ENCODE measurements around the gene GDPD3. TPM values are rescaled to one million over a fixed set of nuclear protein-coding genes. Genes with fewer than 3 reads are reported as not detected.

The GDPD3 gene
- total RNA-seq, 2 experiments from 2014 or later: 9.1 to 10.3 TPM

DNA sequence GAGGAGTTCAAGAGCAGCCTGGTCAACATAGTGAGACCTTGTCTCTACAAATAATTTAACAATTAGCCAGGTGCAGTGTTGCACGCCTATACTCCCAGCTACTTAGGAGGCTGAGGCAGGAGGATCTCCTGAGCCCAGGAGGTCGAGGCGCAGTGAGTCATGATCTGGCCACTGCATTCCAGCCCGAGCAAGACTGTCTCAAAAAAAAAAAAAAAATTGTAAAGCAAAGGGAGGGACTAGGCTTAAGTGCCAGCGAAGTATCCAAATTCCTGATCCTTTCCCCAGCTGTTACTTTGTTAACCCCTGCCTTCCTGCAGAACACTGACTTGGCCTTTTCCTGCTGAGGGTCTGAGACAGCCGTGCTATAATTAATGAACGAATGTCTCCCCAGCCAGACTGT lies 2.7 kb downstream of the GDPD3 start:
- H3K4me1 Mint-ChIP-seq (ENCODE audit: low read depth): peaks cover 14% of the 10 kb centered on the region
- DNase-seq: no peak
- no peak overlapping the region for H3K27ac Mint-ChIP-seq
- no peaks in the 10 kb centered on the region for H3K9me3 Mint-ChIP-seq
- no peak overlapping the region for H3K4me3 Mint-ChIP-seq
- H3K27me3 Mint-ChIP-seq (ENCODE audit: low read depth): no peaks in the 10 kb centered on the region
- peaks cover 3% of the 10 kb centered on the region for H3K36me3 Mint-ChIP-seq (ENCODE audit: low read depth)
- CTCF ChIA-PET: interaction anchor here (1.4 to 3.6 kb wide), 2 partner anchors 14 to 19 kb away, joined by 5 to 19 read pairs; partner anchors contain the start of gene TBX6
- intact Hi-C loops (cut with micrococcal nuclease): no loop called here

GRCh38 chr16:30108059-30108850 lies 5.1 kb downstream of the GDPD3 start:
- H3K27ac Mint-ChIP-seq: no peak overlapping the region
- no peak overlapping the region for H3K4me3 Mint-ChIP-seq
- CTCF ChIA-PET: interaction anchor here (1.1 kb wide), 1 partner anchor 12 kb away, joined by 4 read pairs; the partner anchor contains the start of gene YPEL3
- H3K9me3 Mint-ChIP-seq: no peaks in the 10 kb centered on the region
- intact Hi-C loops (cut with micrococcal nuclease): no loop called here
- DNase-seq: no peak
- peaks cover 5% of the 10 kb centered on the region for H3K36me3 Mint-ChIP-seq (ENCODE audit: low read depth)
- H3K27me3 Mint-ChIP-seq (ENCODE audit: low read depth): no peaks in the 10 kb centered on the region
- H3K4me1 Mint-ChIP-seq (ENCODE audit: low read depth): peaks cover 3% of the 10 kb centered on the region

- no peaks in the 10 kb centered on the region for H3K9me3 Mint-ChIP-seq
- peak overlapping the region; percentile 14 for H3K27ac Mint-ChIP-seq
- CTCF ChIA-PET: interaction anchor here (0.6 to 1.1 kb wide), 2 partner anchors 12 to 55 kb away, joined by 3 read pairs; no protein-coding TSS in a partner anchor
- no peaks in the 10 kb centered on the region for H3K4me1 Mint-ChIP-seq (ENCODE audit: low read depth)
- intact Hi-C loops (cut with micrococcal nuclease): no loop called here
- H3K4me3 Mint-ChIP-seq: no peak overlapping the region
- no peak for DNase-seq
- H3K27me3 Mint-ChIP-seq (ENCODE audit: low read depth): no peaks in the 10 kb centered on the region
- peaks cover 3% of the 10 kb centered on the region for H3K36me3 Mint-ChIP-seq (ENCODE audit: low read depth)
Measured at GRCh38 chr16:30104492-30104891, 8.8 kb downstream of the GDPD3 start.

- no peak overlapping the region for H3K27ac Mint-ChIP-seq
- CTCF ChIA-PET: interaction anchor here (0.6 to 1.3 kb wide), 3 partner anchors 8 to 55 kb away, joined by 3 to 9 read pairs (median 3); no protein-coding TSS in a partner anchor
- H3K27me3 Mint-ChIP-seq (ENCODE audit: low read depth): no peaks in the 10 kb centered on the region
- intact Hi-C loops (cut with micrococcal nuclease): no loop called here
- no peak overlapping the region for H3K4me3 Mint-ChIP-seq
- peaks cover 3% of the 10 kb centered on the region for H3K36me3 Mint-ChIP-seq (ENCODE audit: low read depth)
- H3K4me1 Mint-ChIP-seq (ENCODE audit: low read depth): no peaks in the 10 kb centered on the region
- no peaks in the 10 kb centered on the region for H3K9me3 Mint-ChIP-seq
- no peak for DNase-seq
Measured at GRCh38 chr16:30104090-30104489, 9.2 kb downstream of the GDPD3 start.

- Mint-ChIP-seq H3K4me1 (ENCODE audit: low read depth) (peaks cover 30% of the 10 kb centered on the region), H3K27me3 (ENCODE audit: low read depth) (no peaks in the 10 kb centered on the region), H3K4me3 (peak overlapping the region; percentile 74), H3K9me3 (peaks cover 25% of the 10 kb centered on the region), H3K27ac (peak overlapping the region; percentile 87), H3K36me3 (ENCODE audit: low read depth) (peaks cover 20% of the 10 kb centered on the region)
- CTCF ChIA-PET: interaction anchor here (0.9 to 1.2 kb wide), 2 partner anchors 11 to 14 kb away, joined by 4 to 5 read pairs; no protein-coding TSS in a partner anchor
- DNase-seq: peak; percentile 21
- intact Hi-C loops (cut with micrococcal nuclease): loop anchor here (1.0 to 2.0 kb wide), 3 partner anchors 26 to 34 kb away; partner anchors contain the start of genes ALDOA and MAPK3
Measured at GRCh38 chr16:30096862-30097563, 16.3 kb downstream of the GDPD3 start.

DNA sequence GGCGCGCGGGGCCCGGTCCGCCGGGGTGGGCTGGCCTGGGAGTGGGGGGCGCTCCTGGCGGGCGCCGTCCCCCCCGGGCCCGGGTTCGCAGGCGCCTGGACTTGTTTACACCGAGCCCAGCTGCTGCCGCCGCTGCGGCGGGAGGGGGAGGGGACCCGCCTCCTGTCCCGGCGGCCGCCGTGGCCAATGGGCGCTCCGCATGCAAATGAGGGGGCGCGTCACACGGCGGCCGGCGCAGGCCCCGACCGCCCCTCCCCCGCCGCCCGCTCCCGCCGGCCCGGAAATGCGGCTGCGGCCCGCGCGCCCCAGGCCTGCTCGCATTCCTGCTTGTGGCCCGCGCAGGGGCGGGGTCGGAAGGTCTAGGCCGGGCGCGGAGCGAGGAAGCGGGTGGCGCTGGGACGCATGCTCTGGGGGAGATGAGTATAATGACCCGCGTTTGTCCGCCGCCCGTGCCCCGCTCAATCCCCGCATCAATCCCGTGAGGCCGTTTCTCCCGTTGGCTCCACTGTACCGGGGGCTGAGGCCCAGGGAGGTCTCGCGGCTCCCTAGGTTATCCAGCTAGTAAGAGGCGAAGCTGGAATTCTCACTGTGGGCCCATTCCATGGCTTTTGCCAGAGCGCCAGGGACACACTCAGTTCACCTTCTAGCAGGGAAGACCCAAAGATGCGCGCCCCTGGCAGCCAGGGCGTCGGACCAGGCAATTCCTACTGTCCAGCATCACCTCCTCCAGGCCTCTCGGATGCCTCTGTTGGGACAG lies 17.1 kb downstream of the GDPD3 start, which contains the start of gene YPEL3:
Gene YPEL3, minus strand, starts transcription at position 109 of the 757 bp plus-strand sequence. CDS start 731 bp downstream, outside the sequence.
- peak within 1 kb of the TSS; percentile 87 for H3K27ac Mint-ChIP-seq

GRCh38 chr16:30095166-30096078 lies 17.9 kb downstream of the GDPD3 start:
- peak; percentile 45 for DNase-seq
- Mint-ChIP-seq H3K27ac (peak overlapping the region; percentile 87), H3K4me1 (ENCODE audit: low read depth) (peaks cover 38% of the 10 kb centered on the region), H3K36me3 (ENCODE audit: low read depth) (peaks cover 20% of the 10 kb centered on the region), H3K27me3 (ENCODE audit: low read depth) (no peaks in the 10 kb centered on the region), H3K4me3 (peak overlapping the region; percentile 84), H3K9me3 (peaks cover 25% of the 10 kb centered on the region)
- CTCF ChIA-PET: no interaction called here
- intact Hi-C loops (cut with micrococcal nuclease): loop anchor here (1.0 to 2.0 kb wide), 3 partner anchors 28 to 35 kb away; partner anchors contain the start of genes ALDOA and MAPK3

More for the DNA sequence above, 17.1 kb downstream of the GDPD3 start, which contains the start of gene YPEL3:
- Mint-ChIP-seq H3K4me3 (peak within 1 kb of the TSS; percentile 84), H3K27me3 (ENCODE audit: low read depth) (no peaks in the 10 kb centered on the region), H3K9me3 (peaks cover 25% of the 10 kb centered on the region), H3K4me1 (ENCODE audit: low read depth) (peaks cover 35% of the 10 kb centered on the region), H3K36me3 (ENCODE audit: low read depth) (peaks cover 20% of the 10 kb centered on the region)
- intact Hi-C loops (cut with micrococcal nuclease): loop anchor here (1.0 to 2.0 kb wide), 3 partner anchors 27 to 35 kb away; partner anchors contain the start of genes ALDOA and MAPK3
- DNase-seq: peak; percentile 90
- CTCF ChIA-PET: interaction anchor here (0.9 to 1.2 kb wide), 2 partner anchors 11 to 15 kb away, joined by 4 to 5 read pairs; no protein-coding TSS in a partner anchor

- peak overlapping the region; percentile 84 for H3K4me3 Mint-ChIP-seq
- peak; percentile 41 for DNase-seq
- peak overlapping the region; percentile 87 for H3K27ac Mint-ChIP-seq
- peaks cover 20% of the 10 kb centered on the region for H3K36me3 Mint-ChIP-seq (ENCODE audit: low read depth)
- CTCF ChIA-PET: no interaction called here
- peaks cover 25% of the 10 kb centered on the region for H3K9me3 Mint-ChIP-seq
- no peaks in the 10 kb centered on the region for H3K27me3 Mint-ChIP-seq (ENCODE audit: low read depth)
- peaks cover 46% of the 10 kb centered on the region for H3K4me1 Mint-ChIP-seq (ENCODE audit: low read depth)
- intact Hi-C loops (cut with micrococcal nuclease): no loop called here
Measured at GRCh38 chr16:30094541-30095165, 18.7 kb downstream of the GDPD3 start.

DNA sequence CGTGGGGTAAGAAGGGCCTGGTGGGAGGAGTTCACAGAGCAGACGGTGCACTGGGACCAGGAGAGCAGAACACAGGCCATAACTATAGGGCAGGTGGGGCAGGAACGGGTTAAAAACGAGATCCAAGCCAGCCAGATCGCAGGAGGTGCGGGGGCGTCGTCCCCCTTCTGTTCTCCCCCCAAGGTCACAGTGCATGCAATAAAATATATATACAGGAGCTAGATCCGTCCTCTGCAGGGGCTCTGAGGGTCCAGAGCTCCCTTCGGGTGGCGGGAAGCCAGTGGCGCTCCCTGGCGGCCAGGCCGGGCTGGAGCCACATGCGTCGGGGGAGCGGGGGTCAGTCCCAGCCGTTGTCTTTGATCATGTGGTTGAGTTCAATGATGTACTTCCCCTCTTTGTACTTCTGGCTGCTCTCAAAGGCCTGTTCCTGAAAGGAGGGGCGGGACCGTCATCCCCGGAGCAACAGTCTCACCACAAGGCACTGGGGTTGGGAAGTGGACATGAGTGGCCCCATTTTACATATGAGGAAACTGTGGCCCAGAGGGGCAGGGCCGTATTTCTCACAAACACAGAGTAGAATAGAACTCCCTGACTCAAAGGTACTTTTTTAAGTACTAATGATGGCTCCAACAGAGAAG lies 20.8 kb downstream of the GDPD3 start:
- Mint-ChIP-seq H3K9me3 (peaks cover 11% of the 10 kb centered on the region), H3K4me3 (peak overlapping the region; percentile 86), H3K36me3 (ENCODE audit: low read depth) (peaks cover 14% of the 10 kb centered on the region), H3K27ac (peak overlapping the region; percentile 95), H3K27me3 (ENCODE audit: low read depth) (no peaks in the 10 kb centered on the region), H3K4me1 (ENCODE audit: low read depth) (peaks cover 54% of the 10 kb centered on the region)
- intact Hi-C loops (cut with micrococcal nuclease): loop anchor here (1.0 kb wide), 7 partner anchors 17 to 566 kb away; partner anchors contain the start of genes ALDOA, CORO1A, FBRS and PPP4C
- DNase-seq: peak; percentile 92
- CTCF ChIA-PET: interaction anchor here (0.6 to 4.6 kb wide), 19 partner anchors 8 to 325 kb away, joined by 3 to 50 read pairs (median 5); partner anchors contain the start of genes ALDOA, CORO1A, GDPD3 and PPP4C
